Lung (tissue), 12 donors: Measurements from ENCODE around the gene AUNIP. TPM values are rescaled to one million over a fixed set of nuclear protein-coding genes. Genes with fewer than 3 reads are reported as not detected.
A peak's percentile ranks its signal among the peaks of the same experiment; 100 is the strongest.

ENCODE experiments used
- ATAC-seq: fragments of 200-7000 bp; cut with Tn5 transposase; one replicate; pipeline ENCODE4 v1.9.1; 2020; ENCODE audit warnings: moderate number of reproducible peaks; ENCODE audit not compliant: insufficient read depth, low FRiP score
- DNase-seq, 3 donors: peaks; one replicate each; pipeline ENCODE4 v3.0.0-alpha.2; 2013 to 2017
- H3K27ac ChIP-seq, 2 donors: one replicate each; pipeline ENCODE4 v1.5.1; 2013; ENCODE audit warnings: mild to moderate bottlenecking in 2 of 2, moderate library complexity in 2 of 2, control low read depth in 1 of 2, inconsistent platforms in 1 of 2, low read depth in 1 of 2, low read length in 1 of 2
- H3K27me3 ChIP-seq, 3 donors: one replicate each; pipeline ENCODE4 v1.5.1; 2013; ENCODE audit warnings: low read length in 2 of 3; ENCODE audit not compliant: control insufficient read depth in 3 of 3, insufficient read depth in 3 of 3
- H3K36me3 ChIP-seq, 4 donors: one replicate each; pipeline ENCODE4 v1.5.1; 2013; ENCODE audit warnings: low read length in 4 of 4, mild to moderate bottlenecking in 1 of 4, moderate library complexity in 1 of 4; ENCODE audit not compliant: control insufficient read depth in 4 of 4, insufficient read depth in 4 of 4
- H3K4me1 ChIP-seq, 5 donors: one replicate each; pipeline ENCODE4 v1.5.1; 2013; ENCODE audit warnings: low read length in 5 of 5, mild to moderate bottlenecking in 2 of 5, moderate library complexity in 1 of 5; ENCODE audit not compliant: control insufficient read depth in 5 of 5, insufficient read depth in 5 of 5
- H3K4me3 ChIP-seq: one replicate; pipeline ENCODE4 v1.5.1; 2013; ENCODE audit warnings: mild to moderate bottlenecking, control low read depth, moderate library complexity
- H3K9ac ChIP-seq, 2 donors: one replicate each; pipeline ENCODE4 v1.5.1; 2013; ENCODE audit warnings: low read length in 2 of 2, control low read depth in 1 of 2; ENCODE audit not compliant: insufficient read depth in 1 of 2
- H3K9me3 ChIP-seq, 4 donors: one replicate each; pipeline ENCODE4 v1.5.1; 2013; ENCODE audit warnings: low read length in 3 of 4, mild to moderate bottlenecking in 1 of 4, moderate library complexity in 1 of 4; ENCODE audit not compliant: control insufficient read depth in 4 of 4, insufficient read depth in 3 of 4
- WGBS, 2 donors: extraction: QIAGEN DNeasy Blood & Tissue Kit; methylation state at CpG; one replicate each; pipeline ENCODE4 v1.1.7; 2013; 5-methylcytosine and 5-hydroxymethylcytosine counted together
- polyA plus RNA-seq, 2 donors: library from polyadenylated mRNA; stranded (reverse); fragments of 200-250 nt; gene quantifications; one replicate each; pipeline ENCODE4 v1.2.1, GENCODE V29; 2013
- total RNA-seq, 2 donors: library from RNA; depleted of rRNA in 1 of 2; stranded (reverse); fragments of >200 nt in 1 of 2; gene quantifications; one replicate each; pipeline ENCODE4 v1.2.1, GENCODE V29; 2014 to 2021
- TF ChIP-seq, protein P1 (sequence below): IDR thresholded peaks from 2 replicates; pipeline ENCODE4 v1.5.1; 2012; ENCODE audit warnings: mild to moderate bottlenecking; ENCODE audit errors: control extremely low read depth, extremely low read depth
- donor health status: control.
- donor health status: control.
- donor health status: Bipolar disorder and iron deficiency.
- donor health status: healthy.
- donor health status: DM: yes; HTN: yes; CAD: no.

Gene AUNIP
- total and polyA plus RNA-seq, 4 donors = 0.21 to 1.1 (median 0.29) TPM

DNA sequence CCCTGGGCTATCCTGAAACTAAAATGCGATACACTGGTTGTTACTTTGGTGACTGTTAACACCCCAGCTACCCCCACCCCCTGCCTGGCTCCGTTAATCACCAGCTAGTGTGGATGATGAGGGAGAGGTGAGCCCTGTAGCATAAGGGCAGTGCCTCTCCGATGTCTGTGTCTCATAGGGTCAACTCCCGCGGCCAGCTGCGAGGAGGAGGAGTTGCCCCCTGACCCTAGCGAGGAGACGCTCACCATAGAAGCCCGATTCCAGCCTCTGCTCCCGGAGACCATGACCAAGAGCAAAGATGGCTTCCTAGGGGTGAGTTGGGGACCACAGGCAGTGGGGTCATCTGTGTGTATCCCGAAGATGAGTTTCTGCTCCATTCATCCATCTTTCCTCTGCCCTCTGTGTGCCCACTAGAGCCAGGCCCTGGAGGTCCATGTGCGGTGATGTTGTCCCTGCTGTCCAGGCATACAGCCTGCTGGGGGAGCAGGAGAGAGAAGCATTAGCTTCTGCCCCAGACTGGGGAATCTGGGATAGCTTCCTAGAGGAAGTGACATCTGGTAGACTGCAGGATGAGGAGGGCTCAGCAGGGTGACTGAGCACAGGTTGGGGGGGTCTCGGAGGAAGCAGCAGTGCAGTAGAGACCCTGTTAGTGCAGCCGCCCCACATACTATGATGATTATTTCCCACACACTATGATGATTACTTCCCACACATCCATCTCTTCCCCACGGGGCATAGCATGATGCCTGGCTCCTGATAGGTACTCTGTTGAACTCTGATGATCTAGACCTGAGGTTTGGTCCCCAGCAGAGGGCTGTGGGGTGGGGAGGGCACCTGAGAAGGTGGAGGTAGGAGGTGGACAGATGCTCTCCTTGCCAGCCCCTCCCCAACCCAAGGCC is 54.0 kb downstream of the AUNIP start:
- WGBS, 2 donors = 87 to 89% methylated on average over 15 of the region's 15 CpGs
- H3K4me3 ChIP-seq = no peak overlapping the region
- H3K4me1 ChIP-seq = peaks cover 0 to 16% (median 4%) of the 10 kb centered on the region in 5 donors
- TF ChIP-seq, protein P1, sequence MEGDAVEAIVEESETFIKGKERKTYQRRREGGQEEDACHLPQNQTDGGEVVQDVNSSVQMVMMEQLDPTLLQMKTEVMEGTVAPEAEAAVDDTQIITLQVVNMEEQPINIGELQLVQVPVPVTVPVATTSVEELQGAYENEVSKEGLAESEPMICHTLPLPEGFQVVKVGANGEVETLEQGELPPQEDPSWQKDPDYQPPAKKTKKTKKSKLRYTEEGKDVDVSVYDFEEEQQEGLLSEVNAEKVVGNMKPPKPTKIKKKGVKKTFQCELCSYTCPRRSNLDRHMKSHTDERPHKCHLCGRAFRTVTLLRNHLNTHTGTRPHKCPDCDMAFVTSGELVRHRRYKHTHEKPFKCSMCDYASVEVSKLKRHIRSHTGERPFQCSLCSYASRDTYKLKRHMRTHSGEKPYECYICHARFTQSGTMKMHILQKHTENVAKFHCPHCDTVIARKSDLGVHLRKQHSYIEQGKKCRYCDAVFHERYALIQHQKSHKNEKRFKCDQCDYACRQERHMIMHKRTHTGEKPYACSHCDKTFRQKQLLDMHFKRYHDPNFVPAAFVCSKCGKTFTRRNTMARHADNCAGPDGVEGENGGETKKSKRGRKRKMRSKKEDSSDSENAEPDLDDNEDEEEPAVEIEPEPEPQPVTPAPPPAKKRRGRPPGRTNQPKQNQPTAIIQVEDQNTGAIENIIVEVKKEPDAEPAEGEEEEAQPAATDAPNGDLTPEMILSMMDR = no peak
- no peak for ATAC-seq
- no peaks in the 10 kb centered on the region for H3K27me3 ChIP-seq
- DNase-seq = no peak
- peak overlapping the region in 1 of 2 donors; percentile 78 for H3K27ac ChIP-seq
- peaks cover 0 to 26% (median 6%) of the 10 kb centered on the region in 4 donors for H3K36me3 ChIP-seq
- H3K9ac ChIP-seq = no peak overlapping the region
- no peaks in the 10 kb centered on the region for H3K9me3 ChIP-seq

DNA sequence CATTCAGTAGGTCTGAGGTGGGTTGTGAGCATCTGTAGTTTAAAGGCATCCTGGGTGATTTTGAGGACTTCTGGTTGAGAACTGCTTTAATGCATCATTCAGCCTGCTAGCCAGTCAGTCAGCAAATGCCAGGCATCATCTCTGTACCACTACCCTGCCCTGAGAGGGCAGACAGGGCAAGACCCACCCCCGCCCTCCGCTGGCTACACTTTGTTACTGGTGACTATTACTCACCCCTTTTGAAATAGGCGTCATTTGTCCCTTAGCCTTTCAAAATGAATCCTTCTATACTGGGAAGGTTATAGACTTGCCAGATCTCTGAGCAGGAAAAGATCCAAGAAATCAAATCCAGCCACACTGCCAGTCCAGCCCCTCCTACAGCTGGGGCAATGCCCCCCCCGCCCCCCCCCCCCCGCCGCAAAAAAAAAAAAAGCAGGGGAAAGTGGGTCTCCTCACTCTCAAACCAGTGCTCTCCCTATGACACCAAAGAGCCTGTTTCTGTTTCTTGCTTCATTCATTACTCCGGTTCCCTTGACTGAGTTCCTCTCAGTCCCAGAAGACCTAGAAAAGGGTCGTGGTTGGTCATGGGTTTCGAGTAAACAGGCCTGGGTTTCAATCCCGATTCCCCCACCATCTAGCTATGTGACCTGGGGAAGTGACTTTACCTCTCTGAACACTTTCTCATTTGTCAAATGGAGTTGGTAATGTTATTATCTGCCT is 54.9 kb downstream of the AUNIP start:
- no peak for ATAC-seq
- peaks cover 0 to 19% (median 6%) of the 10 kb centered on the region in 4 donors for H3K36me3 ChIP-seq
- no peak for DNase-seq
- H3K9ac ChIP-seq = no peak overlapping the region
- H3K27me3 ChIP-seq = no peaks in the 10 kb centered on the region
- peak overlapping the region in 1 of 2 donors; percentile 78 for H3K27ac ChIP-seq
- no peak overlapping the region for H3K4me3 ChIP-seq
- TF ChIP-seq, protein P1 = no peak
- no peaks in the 10 kb centered on the region for H3K9me3 ChIP-seq
- 80 to 82% methylated on average over 9 to 10 of the region's 10 CpGs for WGBS, 2 donors
- H3K4me1 ChIP-seq = peaks cover 0 to 17% (median 4%) of the 10 kb centered on the region in 5 donors

DNA sequence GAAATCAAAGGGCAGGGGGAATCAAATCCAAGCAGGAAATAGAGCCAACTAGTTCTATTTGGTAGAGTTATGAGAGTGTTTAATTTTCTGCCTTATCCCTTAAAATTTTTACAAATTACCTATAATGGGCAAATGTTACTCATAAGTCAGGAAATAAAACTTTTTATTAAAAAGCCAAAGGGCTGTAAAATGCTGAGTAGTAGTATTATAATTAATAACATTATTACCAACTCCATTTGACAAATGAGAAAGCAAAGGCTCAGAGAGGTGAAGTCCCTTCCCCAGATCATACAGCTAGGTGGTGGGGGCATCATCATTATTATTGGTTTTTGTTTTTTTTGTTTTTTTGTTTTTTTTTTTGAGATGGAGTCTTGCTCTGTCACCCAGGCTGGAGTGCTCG is 55.9 kb downstream of the AUNIP start:
- no peak overlapping the region for H3K9ac ChIP-seq
- no peaks in the 10 kb centered on the region for H3K27me3 ChIP-seq
- H3K4me3 ChIP-seq = no peak overlapping the region
- no peaks in the 10 kb centered on the region for H3K9me3 ChIP-seq
- H3K4me1 ChIP-seq = peaks cover 0 to 21% (median 4%) of the 10 kb centered on the region in 5 donors
- ATAC-seq (no peak), DNase-seq (no peak)
- peaks cover 0 to 9% (median 6%) of the 10 kb centered on the region in 4 donors for H3K36me3 ChIP-seq
- 95% methylated on average over 1 of the region's 1 CpG for WGBS, 2 donors
- TF ChIP-seq, protein P1 = no peak
- no peak overlapping the region for H3K27ac ChIP-seq
